Measurements from ENCODE around the gene VKORC1L1. TPM values are rescaled to one million over a fixed set of nuclear protein-coding genes. Genes with fewer than 3 reads are reported as not detected.

VKORC1L1 gene
- total RNA-seq, 1 experiment from 2014 or later: 29.4 TPM

- no CpG with 5 or more reads among the region's 19 CpGs for WGBS (ENCODE audit: extremely low coverage, insufficient read length, low lambda C conversion rate)
- H4K20me1 ChIP-seq (ENCODE audit: control insufficient read depth, insufficient read depth, insufficient read length): no peaks in the 10 kb centered on the region
- H3K23ac ChIP-seq (ENCODE audit: insufficient read length, low read depth, low read length): no peak overlapping the region
- H2BK120ac ChIP-seq (ENCODE audit: low read depth, low read length, poor library complexity, severe bottlenecking): no peak overlapping the region
- no peak overlapping the region for H3K9ac ChIP-seq (ENCODE audit: extremely low read depth, insufficient read length, low read length)
- H4K8ac ChIP-seq (replicated peaks; ENCODE audit: insufficient read length, low read depth, low read length): no peak overlapping the region
- H3K27ac ChIP-seq (ENCODE audit: insufficient read length, low read depth, low read length): no peak overlapping the region
- H4K91ac ChIP-seq (ENCODE audit: insufficient read length, low read depth, low read length): no peak overlapping the region
- no peaks in the 10 kb centered on the region for H3K23me2 ChIP-seq (ENCODE audit: insufficient read length, low read depth, low read length, poor library complexity, severe bottlenecking)
- DNase-seq: no peak
- H3K36me3 Mint-ChIP-seq (ENCODE audit: insufficient read depth in 1 of 3, low read depth in 3 of 3): peaks cover 28 to 87% (median 49%) of the 10 kb centered on the region in 3 experiments; a peak in 6 of 7 replicates
- H2BK12ac ChIP-seq (ENCODE audit: insufficient read length, low read depth, low read length): no peak overlapping the region
- H2AK5ac ChIP-seq (ENCODE audit: insufficient read length, low read length): no peak overlapping the region
- no peaks in the 10 kb centered on the region for H3K27me3 Mint-ChIP-seq (ENCODE audit: low read depth)
- H3K4me1 ChIP-seq (ENCODE audit: insufficient read depth, low read length): no peaks in the 10 kb centered on the region
- no peak overlapping the region for H3K56ac ChIP-seq (ENCODE audit: insufficient read length, low read depth, low read length)
- H3K27ac Mint-ChIP-seq: peak overlapping the region in 1 of 3 experiments; percentile 29; a peak in 2 of 7 replicates
- H3K79me1 ChIP-seq (ENCODE audit: insufficient read depth, low read depth, low read length, poor library complexity, severe bottlenecking): no peaks in the 10 kb centered on the region
- H2AFZ ChIP-seq (ENCODE audit: low read length): no peak overlapping the region
- no peak overlapping the region for H3T11ph ChIP-seq (ENCODE audit: low read length)
- no peak overlapping the region for H4K5ac ChIP-seq (ENCODE audit: insufficient read length, low read depth, low read length)
- H3K4me2 ChIP-seq (ENCODE audit: insufficient read depth, insufficient read length, low read length): no peak overlapping the region
- H3K4ac ChIP-seq (ENCODE audit: low read depth, low read length): no peak overlapping the region
- no peak for TF ChIP-seq CTCF (conservative IDR thresholded peaks at IDR 0.05)
- H2BK15ac ChIP-seq (ENCODE audit: low read depth, low read length): no peak overlapping the region
- H3K18ac ChIP-seq (ENCODE audit: insufficient read length, low read depth, low read length): no peak overlapping the region
- no peaks in the 10 kb centered on the region for H3K9me3 ChIP-seq (ENCODE audit: control insufficient read depth, low read depth, low read length)
- no peak overlapping the region for H3K4me3 Mint-ChIP-seq
- no peaks in the 10 kb centered on the region for H3K79me2 ChIP-seq (ENCODE audit: insufficient read depth, low read length)
- H3K27me3 ChIP-seq (ENCODE audit: insufficient read depth, low read length): no peaks in the 10 kb centered on the region
- H2BK20ac ChIP-seq (ENCODE audit: low read depth, low read length, poor library complexity, severe bottlenecking): no peak overlapping the region
- no peak overlapping the region for H2BK5ac ChIP-seq (ENCODE audit: insufficient read length, low read length)
- H3K4me1 Mint-ChIP-seq: no peaks in the 10 kb centered on the region
- H3K9me3 Mint-ChIP-seq: no peaks in the 10 kb centered on the region
- no peak overlapping the region for H3K14ac ChIP-seq (ENCODE audit: insufficient read depth, low read length)
These were observed 87.6 kb downstream of the VKORC1L1 start for GRCh38 chr7:65960351-65961074.

Measured in H9 (cell line).